Activated CD8-positive, alpha-beta T cell treated with anti-CD3 and anti-CD28 coated beads, Interleukin-2, amount 10 ng/mL, durations not matched to agents 7 days and 5 days (primary cell): ENCODE data around the gene ALX1. TPM values are rescaled to one million over a fixed set of nuclear protein-coding genes. Genes with fewer than 3 reads are reported as not detected.
"Not testable (repeated sequence)": the region's sequence is repeated elsewhere in the genome, so short reads cannot be mapped to it uniquely, and the experiment has no call there.

ENCODE experiments used
- ATAC-seq: fragments of 150-1000 bp; cut with Tn5 transposase; one replicate; pipeline ENCODE4 v1.10.0; 2021; ENCODE audit warnings: moderate library complexity
- CTCF ChIA-PET: fragments of 350-600 bp; sonication (Branson Sonifier 250); formaldehyde crosslinking; loops from one replicate; lab custom pipeline; 2021; ENCODE audit warnings: antibody characterized with exemption; lab: Charles Lee
- POLR2A ChIA-PET: fragments of 350-600 bp; sonication (Branson Sonifier 250); formaldehyde crosslinking; loops from one replicate; lab custom pipeline; 2021; ENCODE audit warnings: antibody characterized with exemption; lab: Charles Lee
- DNase-seq: peaks from one replicate; pipeline ENCODE4 v3.0.0-alpha.2; 2020
- H3K27ac Mint-ChIP-seq: one replicate; pipeline ENCODE4 v1.8.0; 2021; ENCODE audit warnings: mild to moderate bottlenecking, mixed read lengths
- H3K27me3 Mint-ChIP-seq: one replicate; pipeline ENCODE4 v1.8.0; 2021; ENCODE audit warnings: low read depth, mixed read lengths
- H3K36me3 Mint-ChIP-seq: one replicate; pipeline ENCODE4 v1.8.0; 2021; ENCODE audit warnings: low read depth, mixed read lengths
- H3K4me1 Mint-ChIP-seq: one replicate; pipeline ENCODE4 v1.8.0; 2021; ENCODE audit warnings: low read depth, mixed read lengths
- H3K4me3 Mint-ChIP-seq: one replicate; pipeline ENCODE4 v1.8.0; 2021; ENCODE audit warnings: mild to moderate bottlenecking, mixed read lengths
- H3K9me3 Mint-ChIP-seq: one replicate; pipeline ENCODE4 v1.8.0; 2022; ENCODE audit warnings: mixed read lengths; ENCODE audit not compliant: insufficient read depth
- total RNA-seq, 2 experiments: library from RNA; stranded (reverse); gene quantifications; one replicate each; pipeline ENCODE4 v1.2.3, GENCODE V29; 2021

The ALX1 gene
- total RNA-seq, 2 experiments from 2014 or later: not detected

GRCh38 chr12:85310025-85310424, 30.0 kb downstream of the ALX1 start:
- ATAC-seq: no peak
- CTCF ChIA-PET: no interaction called here

DNA sequence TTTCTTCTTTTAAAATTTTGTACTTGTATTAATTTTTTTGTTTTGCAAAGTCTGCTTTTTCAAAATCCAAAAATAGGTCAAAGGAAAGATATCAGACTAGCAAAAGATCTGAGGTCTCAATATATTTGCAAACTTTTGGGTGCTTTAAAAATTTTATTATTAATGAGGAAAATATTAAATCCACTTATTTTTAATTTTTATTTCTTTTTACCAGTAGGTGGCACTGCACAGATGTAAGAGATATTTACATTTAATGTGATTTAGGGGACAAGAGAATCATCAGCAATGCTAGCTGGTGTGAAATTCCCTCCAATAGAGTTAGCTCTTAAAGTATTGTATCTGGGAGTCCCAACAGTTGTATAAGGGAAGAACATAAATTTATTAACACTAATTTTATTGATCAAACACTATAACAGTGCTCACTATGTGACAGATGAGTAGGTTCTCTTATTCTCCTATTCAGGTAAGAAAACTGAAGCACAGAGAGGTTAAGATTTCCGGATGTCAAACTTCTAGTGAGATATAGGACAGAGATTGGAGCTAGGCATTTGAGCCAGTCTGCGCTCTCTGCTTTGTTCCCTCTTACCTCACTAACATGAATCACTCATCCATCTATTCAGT, 30.5 kb downstream of the ALX1 start:
- Mint-ChIP-seq H3K4me3 (no peak overlapping the region), H3K27me3 (no peaks in the 10 kb centered on the region), H3K4me1 (no peaks in the 10 kb centered on the region), H3K27ac (no peak overlapping the region), H3K9me3 (no peaks in the 10 kb centered on the region), H3K36me3 (no peaks in the 10 kb centered on the region)
- DNase-seq: no peak
- POLR2A ChIA-PET: no interaction called here
- CTCF ChIA-PET: no interaction called here
- ATAC-seq: no peak

More at GRCh38 chr12:85310025-85310424, 30.0 kb downstream of the ALX1 start:
- POLR2A ChIA-PET: no interaction called here
- no peak overlapping the region for H3K27ac Mint-ChIP-seq
- H3K4me1 Mint-ChIP-seq: no peaks in the 10 kb centered on the region
- no peaks in the 10 kb centered on the region for H3K36me3 Mint-ChIP-seq
- no peak overlapping the region for H3K4me3 Mint-ChIP-seq
- no peaks in the 10 kb centered on the region for H3K27me3 Mint-ChIP-seq
- no peak for DNase-seq
- H3K9me3 Mint-ChIP-seq: no peaks in the 10 kb centered on the region

GRCh38 chr12:85317866-85318636, 38.0 kb downstream of the ALX1 start:
- H3K27me3 Mint-ChIP-seq, POLR2A ChIA-PET, DNase-seq, H3K4me1 Mint-ChIP-seq, H3K9me3 Mint-ChIP-seq, H3K36me3 Mint-ChIP-seq, ATAC-seq, H3K4me3 Mint-ChIP-seq, H3K27ac Mint-ChIP-seq, CTCF ChIA-PET: not testable (repeated sequence)

DNA sequence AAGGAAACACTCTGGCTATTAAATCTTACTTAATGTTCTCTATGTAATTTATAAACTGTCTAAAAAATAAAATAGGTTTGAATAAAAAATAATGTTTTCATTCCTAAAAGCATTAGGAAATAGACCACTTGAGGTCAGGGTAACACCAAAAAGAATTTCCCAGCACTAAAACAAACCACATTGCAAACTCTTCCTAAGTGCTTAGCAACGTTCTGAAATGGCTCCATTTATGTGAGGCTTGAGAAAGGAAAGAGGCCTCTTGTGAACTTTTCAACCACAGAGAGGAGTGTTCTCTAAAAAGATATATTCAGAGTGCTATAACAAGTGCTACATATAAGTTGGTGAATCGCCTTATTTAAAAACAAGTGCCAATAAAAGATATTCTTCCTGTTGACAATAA, 42.7 kb downstream of the ALX1 start:
- ATAC-seq: no peak
- no peaks in the 10 kb centered on the region for H3K27me3 Mint-ChIP-seq
- POLR2A ChIA-PET: no interaction called here
- no peaks in the 10 kb centered on the region for H3K9me3 Mint-ChIP-seq
- no peak overlapping the region for H3K27ac Mint-ChIP-seq
- DNase-seq: no peak
- no peaks in the 10 kb centered on the region for H3K36me3 Mint-ChIP-seq
- CTCF ChIA-PET: no interaction called here
- no peak overlapping the region for H3K4me3 Mint-ChIP-seq
- no peaks in the 10 kb centered on the region for H3K4me1 Mint-ChIP-seq

DNA sequence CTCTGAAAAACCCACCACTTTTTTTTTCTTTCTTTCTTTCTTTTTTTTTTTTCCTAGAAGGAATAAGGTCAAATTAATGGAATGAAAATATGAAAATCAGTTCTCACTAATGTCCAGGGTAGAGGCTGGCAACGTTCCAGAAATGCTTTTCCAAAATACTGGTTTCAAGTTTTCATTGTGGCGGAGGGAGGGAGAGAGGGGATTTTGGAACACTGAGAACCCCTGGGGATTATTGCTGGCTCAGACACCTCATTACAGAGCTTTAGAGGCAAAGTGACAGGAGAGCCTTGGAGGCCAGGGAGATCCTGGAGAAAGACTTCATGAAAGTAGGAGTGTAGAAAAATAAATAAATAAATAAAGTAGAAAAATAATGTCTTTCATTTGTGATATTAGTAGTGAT, 45.4 kb downstream of the ALX1 start:
- Mint-ChIP-seq H3K36me3 (no peaks in the 10 kb centered on the region), H3K27me3 (no peaks in the 10 kb centered on the region), H3K27ac (no peak overlapping the region), H3K4me3 (no peak overlapping the region), H3K9me3 (no peaks in the 10 kb centered on the region), H3K4me1 (no peaks in the 10 kb centered on the region)
- DNase-seq: no peak
- ATAC-seq: no peak
- ChIA-PET POLR2A (interaction anchor here (0.6 kb wide), 1 partner anchor 713 kb away, joined by 3 read pairs; no protein-coding TSS in a partner anchor), CTCF (no interaction called here)

DNA sequence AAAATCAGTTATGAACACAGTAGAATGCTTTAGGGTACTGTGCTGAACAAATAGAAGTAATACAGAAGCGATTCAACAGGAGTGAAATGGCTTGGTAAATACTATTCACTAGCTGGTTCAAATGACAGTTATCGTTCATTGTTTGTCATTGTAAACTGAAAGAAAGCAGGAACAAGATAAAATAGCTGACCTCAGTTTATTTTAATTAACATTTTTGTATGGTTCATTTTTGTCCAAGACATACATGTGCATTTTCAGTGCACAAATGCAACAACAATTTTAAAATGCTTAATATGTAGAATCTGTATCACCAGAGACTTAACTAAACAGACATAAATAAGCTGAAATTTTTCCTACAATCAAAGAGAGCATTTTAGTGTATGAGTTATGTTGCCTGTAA, 49.9 kb downstream of the ALX1 start:
- ATAC-seq (no peak), DNase-seq (no peak)
- H3K4me3 Mint-ChIP-seq: no peak overlapping the region
- no peaks in the 10 kb centered on the region for H3K9me3 Mint-ChIP-seq
- POLR2A ChIA-PET: no interaction called here
- no peaks in the 10 kb centered on the region for H3K4me1 Mint-ChIP-seq
- H3K27me3 Mint-ChIP-seq: no peaks in the 10 kb centered on the region
- CTCF ChIA-PET: no interaction called here
- H3K27ac Mint-ChIP-seq: no peak overlapping the region
- H3K36me3 Mint-ChIP-seq: no peaks in the 10 kb centered on the region

DNA sequence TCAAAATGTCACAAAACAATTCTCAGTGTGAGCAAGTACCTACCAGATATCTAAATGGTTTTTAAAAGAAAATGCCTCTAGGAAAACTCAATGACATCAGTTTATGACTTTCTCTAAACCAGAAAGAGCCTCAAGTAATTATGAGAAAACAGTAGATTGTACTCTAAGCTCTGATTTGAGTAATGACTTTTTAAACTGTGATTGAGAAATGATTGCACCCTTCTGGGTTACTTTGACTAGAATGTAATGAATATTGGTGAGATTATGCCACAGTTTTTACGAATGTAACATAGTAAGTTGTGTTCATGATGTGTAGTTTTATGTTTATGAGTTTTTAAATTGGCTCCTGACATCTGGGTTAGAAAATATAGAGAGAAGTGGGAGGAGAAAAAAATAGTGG, 68.8 kb downstream of the ALX1 start:
- Mint-ChIP-seq H3K27ac (no peak overlapping the region), H3K9me3 (no peaks in the 10 kb centered on the region), H3K4me3 (no peak overlapping the region), H3K4me1 (no peaks in the 10 kb centered on the region), H3K36me3 (no peaks in the 10 kb centered on the region), H3K27me3 (no peaks in the 10 kb centered on the region)
- CTCF ChIA-PET: no interaction called here
- ATAC-seq (no peak), DNase-seq (no peak)
- POLR2A ChIA-PET: no interaction called here

DNA sequence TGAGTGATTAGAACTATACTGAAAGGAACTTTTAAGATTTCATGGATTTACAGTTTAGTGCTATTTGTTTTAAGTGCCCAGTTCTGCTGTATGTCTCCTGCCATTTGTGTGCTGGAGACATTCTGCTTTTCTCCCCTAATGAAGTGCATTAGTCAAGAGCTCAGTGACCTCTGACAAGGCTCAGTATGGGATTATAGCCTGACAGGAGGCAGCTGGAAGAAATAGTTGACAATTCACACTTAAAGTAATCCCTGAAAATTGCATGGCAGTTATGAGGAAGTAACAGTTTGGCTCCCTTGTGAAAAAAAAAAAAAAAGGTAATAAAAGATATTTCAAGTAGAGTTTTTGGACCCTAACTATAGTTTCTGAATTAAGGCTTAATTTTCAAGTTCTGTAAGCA, 70.3 kb downstream of the ALX1 start:
- Mint-ChIP-seq H3K4me1 (no peaks in the 10 kb centered on the region), H3K9me3 (no peaks in the 10 kb centered on the region), H3K27me3 (no peaks in the 10 kb centered on the region), H3K4me3 (no peak overlapping the region), H3K36me3 (no peaks in the 10 kb centered on the region), H3K27ac (no peak overlapping the region)
- POLR2A ChIA-PET: no interaction called here
- DNase-seq (no peak), ATAC-seq (no peak)
- CTCF ChIA-PET: no interaction called here

Other genes with a start within 250 kb of the ALX1 start
- gene TSPAN19, start 243.9 kb upstream of the ALX1 start, total RNA-seq: not detected
- not detected for gene LRRIQ1, start 243.9 kb upstream of the ALX1 start, total RNA-seq